Measurements from ENCODE around the gene ORMDL2. TPM values are rescaled to one million over a fixed set of nuclear protein-coding genes. Genes with fewer than 3 reads are reported as not detected.
A peak's percentile ranks its signal among the peaks of the same experiment; 100 is the strongest.

Gene ORMDL2
- total RNA-seq, 1 donor from 2014 or later: 9.8 TPM

- H3K27me3 ChIP-seq: no peaks in the 10 kb centered on the region
- no peak for DNase-seq (ENCODE audit: extremely low spot score in 2 of 2)
- intact Hi-C loops (cut with DNase I): no loop called here
- no peak overlapping the region for H3K27ac ChIP-seq
- H3K9me3 ChIP-seq: no peaks in the 10 kb centered on the region
- TF ChIP-seq POLR2A (IDR thresholded peaks at IDR 0.05) (no peak), CTCF (IDR thresholded peaks at IDR 0.05) (no peak), POLR2AphosphoS5 (IDR thresholded peaks at IDR 0.05; ENCODE audit: insufficient read depth in 1 of 2, low read depth in 1 of 2) (no peak)
- no peak overlapping the region for H3K4me3 ChIP-seq
- H3K36me3 ChIP-seq: peaks cover 0 to 81% of the 10 kb centered on the region in 2 donors
- no peaks in the 10 kb centered on the region for H3K4me1 ChIP-seq
These were observed 28.7 kb upstream of the ORMDL2 start for GRCh38 chr12:55789171-55789570.

GRCh38 chr12:55789893-55790292, 27.9 kb upstream of the ORMDL2 start:
- TF ChIP-seq CTCF (IDR thresholded peaks at IDR 0.05) (no peak), POLR2AphosphoS5 (IDR thresholded peaks at IDR 0.05; ENCODE audit: insufficient read depth in 1 of 2, low read depth in 1 of 2) (no peak), POLR2A (IDR thresholded peaks at IDR 0.05) (no peak)
- Histone ChIP-seq H3K27ac (no peak overlapping the region), H3K4me3 (no peak overlapping the region), H3K36me3 (peaks cover 0 to 83% of the 10 kb centered on the region in 2 donors), H3K4me1 (no peaks in the 10 kb centered on the region), H3K9me3 (no peaks in the 10 kb centered on the region), H3K27me3 (no peaks in the 10 kb centered on the region)
- intact Hi-C loops (cut with DNase I): loop anchor here (10.0 kb wide), 2 partner anchors 45 to 135 kb away; partner anchors contain the start of gene GDF11
- no peak for DNase-seq (ENCODE audit: extremely low spot score in 2 of 2)

- intact Hi-C loops (cut with DNase I): loop anchor here (10.0 kb wide), 2 partner anchors 51 to 141 kb away; partner anchors contain the start of gene GDF11
- H3K36me3 ChIP-seq: peaks cover 0 to 65% of the 10 kb centered on the region in 2 donors
- no peak overlapping the region for H3K27ac ChIP-seq
- H3K9me3 ChIP-seq: no peaks in the 10 kb centered on the region
- no peak overlapping the region for H3K4me3 ChIP-seq
- no peak for TF ChIP-seq CTCF (IDR thresholded peaks at IDR 0.05)
- no peak for TF ChIP-seq POLR2A (IDR thresholded peaks at IDR 0.05)
- TF ChIP-seq POLR2AphosphoS5 (IDR thresholded peaks at IDR 0.05; ENCODE audit: insufficient read depth in 1 of 2, low read depth in 1 of 2): no peak
- no peaks in the 10 kb centered on the region for H3K27me3 ChIP-seq
- peaks cover 9% of the 10 kb centered on the region for H3K4me1 ChIP-seq
- DNase-seq (ENCODE audit: extremely low spot score in 2 of 2): no peak
These were observed 21.9 kb upstream of the ORMDL2 start for GRCh38 chr12:55795950-55796349.

GRCh38 chr12:55797068-55797467, 20.8 kb upstream of the ORMDL2 start:
- no peaks in the 10 kb centered on the region for H3K9me3 ChIP-seq
- peak in 2 of 3 experiments; percentile 30 to 43 for TF ChIP-seq CTCF (IDR thresholded peaks at IDR 0.05)
- TF ChIP-seq POLR2A (IDR thresholded peaks at IDR 0.05): no peak
- no peak overlapping the region for H3K4me3 ChIP-seq
- H3K4me1 ChIP-seq: peaks cover 9% of the 10 kb centered on the region
- no peak overlapping the region for H3K27ac ChIP-seq
- intact Hi-C loops (cut with DNase I): loop anchor here (10.0 kb wide), 2 partner anchors 52 to 142 kb away; partner anchors contain the start of gene GDF11
- DNase-seq (ENCODE audit: extremely low spot score in 2 of 2): no peak
- peaks cover 0 to 58% of the 10 kb centered on the region in 2 donors for H3K36me3 ChIP-seq
- no peaks in the 10 kb centered on the region for H3K27me3 ChIP-seq

GRCh38 chr12:55797550-55797949, 20.3 kb upstream of the ORMDL2 start:
- Histone ChIP-seq H3K9me3 (no peaks in the 10 kb centered on the region), H3K36me3 (peaks cover 0 to 59% of the 10 kb centered on the region in 2 donors), H3K27me3 (no peaks in the 10 kb centered on the region), H3K4me1 (peaks cover 9% of the 10 kb centered on the region), H3K4me3 (no peak overlapping the region), H3K27ac (no peak overlapping the region)
- intact Hi-C loops (cut with DNase I): loop anchor here (10.0 kb wide), 2 partner anchors 53 to 143 kb away; partner anchors contain the start of gene GDF11
- DNase-seq (ENCODE audit: extremely low spot score in 2 of 2): no peak
- TF ChIP-seq POLR2A (IDR thresholded peaks at IDR 0.05) (no peak), POLR2AphosphoS5 (IDR thresholded peaks at IDR 0.05; ENCODE audit: insufficient read depth in 1 of 2, low read depth in 1 of 2) (no peak)

All from vagina (tissue), 2 donors.